GM12864 (cell line): ENCODE measurements around the gene PA2G4.
"Not testable (repeated sequence)": the region's sequence is repeated elsewhere in the genome, so short reads cannot be mapped to it uniquely, and the experiment has no call there.

Experiments used
- DNase-seq: peaks from one replicate; pipeline ENCODE4 v3.0.0-alpha.2; 2011; ENCODE audit warnings: low read depth
- H3K4me3 ChIP-seq: 2 replicates; pipeline ENCODE4 v1.5.1; 2011; ENCODE audit warnings: mild to moderate bottlenecking, low read depth, low read length, control low read depth
- CTCF ChIP-seq: IDR thresholded peaks from 2 replicates; pipeline ENCODE4 v1.5.1; 2011; ENCODE audit warnings: low read depth, mild to moderate bottlenecking, moderate library complexity, low read length, control low read depth, inconsistent platforms; ENCODE audit errors: missing control alignments

PA2G4 gene

GRCh38 chr12:56153678-56154065 is 49.3 kb downstream of the PA2G4 start:
- H3K4me3 ChIP-seq: no peak overlapping the region
- no peak for DNase-seq
- TF ChIP-seq CTCF: no peak

GRCh38 chr12:56154246-56154771 is 50.0 kb downstream of the PA2G4 start:
- no peak overlapping the region for H3K4me3 ChIP-seq
- DNase-seq: no peak
- TF ChIP-seq CTCF: no peak

DNA sequence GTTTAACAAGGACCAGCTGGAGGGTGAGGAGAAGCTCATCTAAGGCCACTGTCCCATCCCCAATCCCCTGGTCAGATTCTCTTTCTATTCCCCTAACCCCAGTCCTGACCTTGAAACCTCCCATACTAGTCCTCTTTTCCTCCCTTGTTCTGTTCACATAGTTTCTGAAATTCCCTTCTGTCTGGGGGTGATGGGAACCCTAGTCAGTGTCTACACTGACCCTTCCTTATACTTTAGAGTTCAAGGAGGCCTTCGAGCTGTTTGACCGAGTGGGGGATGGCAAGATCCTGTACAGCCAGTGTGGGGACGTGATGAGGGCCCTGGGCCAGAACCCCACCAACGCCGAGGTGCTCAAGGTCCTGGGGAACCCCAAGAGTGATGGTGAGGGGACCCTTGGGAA is 50.5 kb downstream of the PA2G4 start:
- no peak for DNase-seq
- no peak overlapping the region for H3K4me3 ChIP-seq
- TF ChIP-seq CTCF: no peak

DNA sequence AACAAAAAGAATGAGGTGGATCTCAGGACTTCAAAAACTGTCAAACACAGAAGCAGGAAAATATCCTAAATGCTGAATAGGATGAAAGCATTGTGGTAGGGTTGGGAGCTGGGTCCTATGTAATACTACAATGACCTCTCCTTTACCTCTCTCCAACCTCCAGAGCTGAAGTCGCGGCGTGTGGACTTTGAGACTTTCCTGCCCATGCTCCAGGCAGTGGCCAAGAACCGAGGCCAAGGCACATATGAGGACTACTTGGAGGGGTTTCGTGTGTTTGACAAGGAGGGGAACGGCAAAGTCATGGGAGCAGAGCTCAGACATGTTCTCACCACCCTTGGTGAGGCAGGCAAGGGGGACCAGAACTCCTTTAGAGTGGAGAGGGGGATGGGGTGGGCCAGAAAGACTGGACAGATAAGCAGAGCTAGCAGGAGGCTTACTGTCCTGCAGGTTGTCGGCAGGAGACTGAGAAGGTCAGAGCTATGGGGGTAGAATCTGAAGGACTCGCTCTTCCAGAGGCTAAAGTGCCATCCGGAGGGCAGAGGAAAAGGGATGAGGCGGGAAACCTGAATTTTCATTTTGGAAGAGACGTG is 51.0 kb downstream of the PA2G4 start:
- DNase-seq: no peak
- H3K4me3 ChIP-seq: no peak overlapping the region
- no peak for TF ChIP-seq CTCF

- H3K4me3 ChIP-seq: peak overlapping the region; percentile 80
- DNase-seq: not testable (repeated sequence)
These were observed 52.3 kb downstream of the PA2G4 start for GRCh38 chr12:56156464-56157200.

- peak; percentile 58 for TF ChIP-seq CTCF
- peak overlapping the region; percentile 80 for H3K4me3 ChIP-seq
- DNase-seq: no peak
These were observed 53.1 kb downstream of the PA2G4 start for GRCh38 chr12:56157201-56158028.
